B cell (primary cell): ENCODE measurements around the gene SPOCK1. TPM values are rescaled to one million over a fixed set of nuclear protein-coding genes. Genes with fewer than 3 reads are reported as not detected.

Experiments used
- ATAC-seq: fragments of 200-7000 bp; cut with Tn5 transposase; one replicate; pipeline ENCODE4 v1.10.0; 2021; ENCODE audit warnings: low read depth, mild to moderate bottlenecking, moderate number of reproducible peaks, moderate library complexity
- CTCF ChIA-PET: fragments of 350-600 bp; sonication (Branson Sonifier 250); formaldehyde crosslinking; loops from one replicate; lab custom pipeline; 2021; ENCODE audit warnings: antibody characterized with exemption, inconsistent platforms; lab: Charles Lee
- POLR2A ChIA-PET: fragments of 350-600 bp; sonication (Branson Sonifier 250); formaldehyde crosslinking; loops from one replicate; lab custom pipeline; 2021; ENCODE audit warnings: antibody characterized with exemption; lab: Charles Lee
- DNase-seq: peaks from one replicate; pipeline ENCODE4 v3.0.0; 2013
- H2AFZ ChIP-seq: 2 replicates; pipeline ENCODE4 v1.6.1; 2012; ENCODE audit warnings: mild to moderate bottlenecking, low read depth, low read length; ENCODE audit not compliant: insufficient read depth, poor library complexity, severe bottlenecking
- H3K27ac ChIP-seq, 2 donors: 1 replicate in 1 of 2; 2 replicates in 1 of 2; pipeline ENCODE4 v1.5.1; 2012 to 2013; ENCODE audit warnings: low read length in 2 of 2, mild to moderate bottlenecking in 2 of 2, moderate library complexity in 1 of 2
- H3K27me3 ChIP-seq, 4 experiments: fragments of 200-600 bp in 1 of 4; sonication (generic) in 1 of 4; replicated peaks in 1 of 4; 1 replicate in 2 of 4; 2 replicates in 2 of 4; pipeline versions ENCODE4 v1.6.1 to v1.7.0; 2013 to 2016; ENCODE audit warnings: low read length in 3 of 4, mild to moderate bottlenecking in 2 of 4, mixed read lengths in 1 of 4, moderate library complexity in 1 of 4; ENCODE audit not compliant: insufficient read depth in 4 of 4, control insufficient read depth in 3 of 4; ENCODE audit errors: control extremely low read depth in 1 of 4
- H3K36me3 ChIP-seq, 2 experiments: replicated peaks in 1 of 2; 1 replicate in 1 of 2; 2 replicates in 1 of 2; pipeline versions ENCODE4 v1.6.1 to v1.7.1; 2013; ENCODE audit warnings: low read length in 1 of 2; ENCODE audit not compliant: insufficient read depth in 2 of 2, control insufficient read depth in 1 of 2; ENCODE audit errors: control extremely low read depth in 1 of 2, extremely low read depth in 1 of 2
- H3K4me1 ChIP-seq, 2 donors: fragments of 200-600 bp in 1 of 2; sonication (generic) in 1 of 2; 1 replicate in 1 of 2; 2 replicates in 1 of 2; pipeline versions ENCODE4 v1.5.1 to v1.6.1; 2013 to 2017; ENCODE audit warnings: low read length in 2 of 2; ENCODE audit not compliant: control insufficient read depth in 2 of 2, insufficient read depth in 2 of 2
- H3K4me2 ChIP-seq: replicated peaks from 2 replicates; pipeline ENCODE3; 2012; ENCODE audit warnings: mild to moderate bottlenecking, low read depth, low read length; ENCODE audit not compliant: poor library complexity, severe bottlenecking
- H3K4me3 ChIP-seq, 5 experiments: fragments of 200-600 bp in 1 of 5; sonication (generic) in 1 of 5; 1 replicate in 3 of 5; 2 replicates in 2 of 5; pipeline versions ENCODE4 v1.5.1 to v1.7.0; 2011 to 2016; ENCODE audit warnings: low read length in 4 of 5, mild to moderate bottlenecking in 4 of 5, low read depth in 2 of 5, control low read depth in 1 of 5, moderate library complexity in 1 of 5; ENCODE audit not compliant: insufficient read depth in 1 of 5; ENCODE audit errors: control extremely low read depth in 1 of 5, extremely low read depth in 1 of 5
- H3K79me2 ChIP-seq: fragments of 200-600 bp; sonication (generic); one replicate; pipeline ENCODE4 v1.6.0; 2016; ENCODE audit warnings: low read length; ENCODE audit not compliant: control insufficient read depth, insufficient read depth
- H3K9ac ChIP-seq: fragments of 200-600 bp; sonication (generic); 2 replicates; pipeline ENCODE4 v1.6.1; 2017; ENCODE audit warnings: mild to moderate bottlenecking, low read length, moderate library complexity
- H3K9me3 ChIP-seq, 3 donors: one replicate each; pipeline versions ENCODE4 v1.6.1 to v1.7.1; 2013; ENCODE audit warnings: low read length in 2 of 3; ENCODE audit not compliant: control insufficient read depth in 2 of 3, insufficient read depth in 1 of 3; ENCODE audit errors: control extremely low read depth in 1 of 3
- H4K20me1 ChIP-seq: 2 replicates; pipeline ENCODE4 v1.6.0; 2012; ENCODE audit warnings: mild to moderate bottlenecking, low read length; ENCODE audit not compliant: insufficient read depth, control insufficient read depth, poor library complexity, severe bottlenecking
- H3K27ac Mint-ChIP-seq: one replicate; pipeline ENCODE4 v1.8.0; 2021; ENCODE audit warnings: mixed read lengths
- H3K27me3 Mint-ChIP-seq: one replicate; pipeline ENCODE4 v1.8.0; 2021; ENCODE audit warnings: mixed read lengths
- H3K4me1 Mint-ChIP-seq: one replicate; pipeline ENCODE4 v1.8.0; 2021; ENCODE audit warnings: mixed read lengths
- H3K4me3 Mint-ChIP-seq: one replicate; pipeline ENCODE4 v1.8.0; 2021; ENCODE audit warnings: mixed read lengths
- H3K9me3 Mint-ChIP-seq: one replicate; pipeline ENCODE4 v1.8.0; 2022; ENCODE audit warnings: mixed read lengths; ENCODE audit not compliant: insufficient read depth
- EZH2 ChIP-seq: IDR thresholded peaks from 2 replicates; pipeline ENCODE4 v1.6.1; 2012; ENCODE audit warnings: borderline replicate concordance, low read depth, mild to moderate bottlenecking, moderate library complexity, low read length; ENCODE audit not compliant: insufficient read depth, poor library complexity, severe bottlenecking
- WGBS: methylation state at CpG from one replicate; pipeline ENCODE4 v1.1.5; 2013; ENCODE audit warnings: missing lambda C conversion rate; ENCODE audit not compliant: insufficient coverage; 5-methylcytosine and 5-hydroxymethylcytosine counted together
- intact Hi-C: fragments of 100-400 bp; cut with micrococcal nuclease; formaldehyde crosslinking; loops from one replicate; pipeline ENCODE4 v1.10.0; 2022
- polyA plus RNA-seq: library from polyadenylated mRNA; depleted of rRNA; stranded (reverse); fragments of >200 nt; gene quantifications from 2 replicates; pipeline ENCODE4 v1.2.3, GENCODE V29; 2012
- total RNA-seq, 2 donors: library from RNA; stranded (reverse); fragments of 120-200 nt in 1 of 2; gene quantifications; 1 replicate in 1 of 2; 2 replicates in 1 of 2; pipeline versions ENCODE4 v1.2.3 to v1.2.4, GENCODE V29; 2013 to 2022
- TF ChIP-seq, protein P1 (sequence below): fragments of 200-600 bp; IDR thresholded peaks from one replicate; pipeline ENCODE4 v1.8.0; 2022; ENCODE audit warnings: antibody characterized with exemption, mild to moderate bottlenecking

Gene SPOCK1
- total and polyA plus RNA-seq, 2 donors (not counting 1 experiment from before 2014, with no cell fraction given), result not detected

DNA sequence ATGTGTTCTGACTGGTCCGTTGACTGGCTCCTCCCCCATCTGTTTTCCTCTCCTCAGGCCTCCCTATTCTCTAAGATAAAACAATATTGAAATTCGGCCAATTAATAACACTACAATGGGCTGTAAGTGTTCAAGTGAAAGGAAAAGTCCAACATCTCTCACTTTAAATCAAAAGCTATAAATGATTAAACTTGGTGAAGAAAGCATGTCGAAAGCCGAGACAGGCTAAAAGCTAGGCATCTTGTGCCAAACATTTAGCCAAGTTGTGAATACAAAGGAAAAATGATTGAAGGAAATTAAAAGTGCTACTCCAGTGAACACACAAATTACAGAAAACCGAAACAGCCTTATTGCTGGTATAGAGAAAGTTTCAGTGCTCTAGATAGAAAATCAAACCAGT, 310.6 kb downstream of the SPOCK1 start:
- Histone ChIP-seq H3K4me1 (no peaks in the 10 kb centered on the region), H3K9me3 (no peaks in the 10 kb centered on the region), H3K27me3 (peaks cover 0 to 4% (median 0%) of the 10 kb centered on the region in 4 experiments), H2AFZ (no peak overlapping the region), H3K4me3 (no peak overlapping the region), H3K79me2 (no peaks in the 10 kb centered on the region), H3K36me3 (no peaks in the 10 kb centered on the region), H3K4me2 (no peak overlapping the region), H3K9ac (no peak overlapping the region), H4K20me1 (no peaks in the 10 kb centered on the region), H3K27ac (no peak overlapping the region)
- no peak overlapping the region for H3K27ac Mint-ChIP-seq
- no peaks in the 10 kb centered on the region for H3K4me1 Mint-ChIP-seq
- no peak overlapping the region for H3K4me3 Mint-ChIP-seq
- TF ChIP-seq EZH2, result no peak
- TF ChIP-seq, protein P1, sequence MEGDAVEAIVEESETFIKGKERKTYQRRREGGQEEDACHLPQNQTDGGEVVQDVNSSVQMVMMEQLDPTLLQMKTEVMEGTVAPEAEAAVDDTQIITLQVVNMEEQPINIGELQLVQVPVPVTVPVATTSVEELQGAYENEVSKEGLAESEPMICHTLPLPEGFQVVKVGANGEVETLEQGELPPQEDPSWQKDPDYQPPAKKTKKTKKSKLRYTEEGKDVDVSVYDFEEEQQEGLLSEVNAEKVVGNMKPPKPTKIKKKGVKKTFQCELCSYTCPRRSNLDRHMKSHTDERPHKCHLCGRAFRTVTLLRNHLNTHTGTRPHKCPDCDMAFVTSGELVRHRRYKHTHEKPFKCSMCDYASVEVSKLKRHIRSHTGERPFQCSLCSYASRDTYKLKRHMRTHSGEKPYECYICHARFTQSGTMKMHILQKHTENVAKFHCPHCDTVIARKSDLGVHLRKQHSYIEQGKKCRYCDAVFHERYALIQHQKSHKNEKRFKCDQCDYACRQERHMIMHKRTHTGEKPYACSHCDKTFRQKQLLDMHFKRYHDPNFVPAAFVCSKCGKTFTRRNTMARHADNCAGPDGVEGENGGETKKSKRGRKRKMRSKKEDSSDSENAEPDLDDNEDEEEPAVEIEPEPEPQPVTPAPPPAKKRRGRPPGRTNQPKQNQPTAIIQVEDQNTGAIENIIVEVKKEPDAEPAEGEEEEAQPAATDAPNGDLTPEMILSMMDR, result no peak
- POLR2A ChIA-PET, result no interaction called here
- intact Hi-C loops, result no loop called here
- CTCF ChIA-PET, result no interaction called here
- ATAC-seq (no peak), DNase-seq (no peak)
- no peaks in the 10 kb centered on the region for H3K9me3 Mint-ChIP-seq
- H3K27me3 Mint-ChIP-seq, result peaks cover 4% of the 10 kb centered on the region
- no CpG with 5 or more reads among the region's 5 CpGs for WGBS

DNA sequence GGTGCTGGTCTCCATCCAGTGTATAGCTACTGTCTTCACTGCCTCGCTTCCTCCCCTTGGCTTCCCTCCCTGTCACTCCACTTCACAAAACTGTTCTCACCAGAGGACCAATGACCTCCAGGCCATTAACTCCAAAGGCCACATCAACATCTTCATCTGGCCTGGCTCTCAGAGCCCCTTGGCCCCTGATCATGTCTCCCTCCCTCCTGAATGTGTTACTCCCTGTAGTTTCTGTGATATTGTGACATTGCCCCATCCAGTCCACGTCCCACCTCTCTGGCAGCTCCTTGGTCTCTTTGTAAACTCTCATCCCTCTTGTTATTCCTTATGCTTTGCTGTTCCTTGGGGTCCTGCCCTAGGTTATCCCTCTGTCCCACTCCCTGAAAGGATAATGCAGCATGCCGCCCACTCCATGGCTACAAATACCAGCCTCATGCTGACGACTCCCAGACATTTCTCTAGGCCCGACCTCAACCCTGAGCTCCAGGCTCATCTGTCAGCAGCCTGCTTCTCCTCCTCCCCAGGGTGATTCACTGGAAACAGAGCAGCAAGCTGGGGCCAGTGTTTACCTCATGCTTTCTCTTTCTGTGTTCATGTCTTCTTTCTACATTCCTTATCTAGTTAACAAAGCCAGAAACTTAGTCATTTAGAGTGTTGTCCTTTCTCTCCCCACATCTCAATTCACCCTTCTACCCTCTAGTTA, 312.2 kb downstream of the SPOCK1 start:
- ATAC-seq (no peak), DNase-seq (no peak)
- peaks cover 4% of the 10 kb centered on the region for H3K27me3 Mint-ChIP-seq
- no peaks in the 10 kb centered on the region for H3K9me3 Mint-ChIP-seq
- no peaks in the 10 kb centered on the region for H3K36me3 ChIP-seq
- no peak overlapping the region for H3K27ac Mint-ChIP-seq
- H3K9ac ChIP-seq, result no peak overlapping the region
- POLR2A ChIA-PET, result no interaction called here
- TF ChIP-seq EZH2, result no peak
- TF ChIP-seq, protein P1, result no peak
- H3K4me3 ChIP-seq, result no peak overlapping the region
- intact Hi-C loops, result no loop called here
- no peak overlapping the region for H2AFZ ChIP-seq
- H3K4me1 Mint-ChIP-seq, result no peaks in the 10 kb centered on the region
- H3K27me3 ChIP-seq, result peaks cover 0 to 4% (median 0%) of the 10 kb centered on the region in 4 experiments
- CTCF ChIA-PET, result no interaction called here
- H3K79me2 ChIP-seq, result no peaks in the 10 kb centered on the region
- H3K4me1 ChIP-seq, result no peaks in the 10 kb centered on the region
- no peaks in the 10 kb centered on the region for H4K20me1 ChIP-seq
- no peak overlapping the region for H3K27ac ChIP-seq
- 88% methylated on average over 5 of the region's 5 CpGs for WGBS
- H3K4me3 Mint-ChIP-seq, result no peak overlapping the region
- no peak overlapping the region for H3K4me2 ChIP-seq
- H3K9me3 ChIP-seq, result no peaks in the 10 kb centered on the region
